SH-SY5Y (cell line): ENCODE data around the gene C22orf23.

ENCODE experiments used
- GATA2 ChIP-seq: IDR thresholded peaks from 2 replicates; pipeline ENCODE4 v1.6.1; 2011; ENCODE audit warnings: mild to moderate bottlenecking, low read depth, low read length
- GATA3 ChIP-seq: IDR thresholded peaks from 2 replicates; pipeline ENCODE4 v1.6.1; 2011; ENCODE audit warnings: low read depth, mild to moderate bottlenecking, low read length, moderate library complexity

C22orf23 gene

GRCh38 chr22:37953437-37954179 is at the start of gene C22orf23, which contains the start of gene POLR2F:
Gene C22orf23 (minus strand): TSS chr22:37953601. CDS start chr22:37953149, 452 bp downstream.
Gene POLR2F (plus strand): TSS chr22:37953699. CDS start chr22:37953788, 89 bp downstream.
- TF ChIP-seq GATA3 (no peak), GATA2 (no peak)

GRCh38 chr22:37999640-38000272 is 46.4 kb upstream of the C22orf23 start:
- no peak for TF ChIP-seq GATA3
- no peak for TF ChIP-seq GATA2

- TF ChIP-seq GATA2 (no peak), GATA3 (no peak)
These were observed 45.8 kb upstream of the C22orf23 start for GRCh38 chr22:37999236-37999635.

GRCh38 chr22:37998543-37998942 is 45.1 kb upstream of the C22orf23 start:
- no peak for TF ChIP-seq GATA2
- no peak for TF ChIP-seq GATA3

GRCh38 chr22:37996515-37997246 is 43.3 kb upstream of the C22orf23 start:
- TF ChIP-seq GATA2: no peak
- no peak for TF ChIP-seq GATA3

GRCh38 chr22:37996079-37996478 is 42.7 kb upstream of the C22orf23 start:
- TF ChIP-seq GATA2 (no peak), GATA3 (no peak)

GRCh38 chr22:37995460-37995859 is 42.1 kb upstream of the C22orf23 start:
- TF ChIP-seq GATA3 (no peak), GATA2 (no peak)

GRCh38 chr22:37994982-37995381 is 41.6 kb upstream of the C22orf23 start:
- no peak for TF ChIP-seq GATA3
- TF ChIP-seq GATA2: no peak

GRCh38 chr22:37994049-37994448 is 40.6 kb upstream of the C22orf23 start:
- no peak for TF ChIP-seq GATA3
- TF ChIP-seq GATA2: no peak

- no peak for TF ChIP-seq GATA3
- TF ChIP-seq GATA2: no peak
These were observed 38.5 kb upstream of the C22orf23 start for GRCh38 chr22:37991731-37992442.

GRCh38 chr22:37990862-37991261 is 37.5 kb upstream of the C22orf23 start:
- no peak for TF ChIP-seq GATA2
- no peak for TF ChIP-seq GATA3

GRCh38 chr22:37990301-37990700 is 36.9 kb upstream of the C22orf23 start:
- no peak for TF ChIP-seq GATA3
- no peak for TF ChIP-seq GATA2

GRCh38 chr22:37989146-37990045 is 36.0 kb upstream of the C22orf23 start:
- TF ChIP-seq GATA2 (no peak), GATA3 (no peak)

- TF ChIP-seq GATA2 (no peak), GATA3 (no peak)
These were observed 33.0 kb upstream of the C22orf23 start for GRCh38 chr22:37986371-37986770.
